SJSA1 (cell line): Measurements from ENCODE around the gene AGPAT2. TPM values are rescaled to one million over a fixed set of nuclear protein-coding genes. Genes with fewer than 3 reads are reported as not detected.

Experiments
- DNase-seq, 2 experiments: peaks; one replicate each; pipeline ENCODE4 v3.0.0-alpha.2; 2015 to 2020; ENCODE audit warnings: low spot score in 2 of 2, low read depth in 1 of 2
- H3K27ac ChIP-seq: fragments of 250-450 bp; sonication (Bioruptor Pico); 2 replicates; pipeline ENCODE4 v1.5.1; 2020; ENCODE audit warnings: mild to moderate bottlenecking, moderate library complexity
- H3K27me3 ChIP-seq: fragments of 250-450 bp; sonication (Bioruptor Pico); replicated peaks from 2 replicates; pipeline ENCODE4 v1.5.1; 2020; ENCODE audit warnings: mild to moderate bottlenecking, moderate library complexity
- H3K36me3 ChIP-seq: fragments of 250-450 bp; sonication (Bioruptor Pico); 2 replicates; pipeline ENCODE4 v1.5.1; 2020; ENCODE audit warnings: mild to moderate bottlenecking
- H3K4me1 ChIP-seq: fragments of 250-450 bp; sonication (Bioruptor Pico); replicated peaks from 2 replicates; pipeline ENCODE4 v1.6.1; 2021; ENCODE audit warnings: mild to moderate bottlenecking
- H3K4me3 ChIP-seq: fragments of 250-450 bp; sonication (Bioruptor Pico); 2 replicates; pipeline ENCODE4 v1.5.1; 2020; ENCODE audit warnings: mild to moderate bottlenecking
- H3K9me3 ChIP-seq: fragments of 250-450 bp; sonication (Bioruptor Pico); replicated peaks from 2 replicates; pipeline ENCODE4 v1.5.1; 2020; ENCODE audit warnings: mild to moderate bottlenecking
- total RNA-seq: library from RNA; depleted of rRNA; stranded (reverse); fragments of >200 nt; shearing (Covaris generic); gene quantifications from 2 replicates; pipeline ENCODE4 v1.2.3, GENCODE V29; 2014

AGPAT2 gene
- total RNA-seq, 1 experiment from 2014 or later: 30.1 TPM

DNA sequence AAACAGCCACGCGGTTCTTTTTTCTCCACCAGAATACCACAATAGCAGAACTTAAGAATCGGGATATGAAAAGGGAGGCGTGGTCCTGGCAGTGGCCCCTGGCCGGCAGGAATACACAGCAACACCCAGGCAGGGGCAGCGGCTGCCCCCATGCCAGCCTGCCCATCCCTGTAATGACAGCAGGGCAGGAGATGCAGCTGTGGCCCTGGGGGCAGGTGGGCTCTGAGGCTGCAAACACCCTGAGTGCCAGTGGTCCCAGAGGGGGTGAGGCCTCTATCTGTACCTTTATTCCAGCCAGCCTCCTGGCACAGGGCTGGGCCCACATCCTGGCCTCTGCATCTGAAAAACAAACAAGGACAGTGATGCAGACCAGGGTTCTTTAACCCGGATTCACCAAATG lies 37.5 kb upstream of the AGPAT2 start:
- Histone ChIP-seq H3K27ac (no peak overlapping the region), H3K36me3 (peaks cover 67% of the 10 kb centered on the region), H3K4me3 (no peak overlapping the region), H3K4me1 (peaks cover 22% of the 10 kb centered on the region), H3K27me3 (peaks cover 5% of the 10 kb centered on the region), H3K9me3 (no peaks in the 10 kb centered on the region)
- no peak for DNase-seq

DNA sequence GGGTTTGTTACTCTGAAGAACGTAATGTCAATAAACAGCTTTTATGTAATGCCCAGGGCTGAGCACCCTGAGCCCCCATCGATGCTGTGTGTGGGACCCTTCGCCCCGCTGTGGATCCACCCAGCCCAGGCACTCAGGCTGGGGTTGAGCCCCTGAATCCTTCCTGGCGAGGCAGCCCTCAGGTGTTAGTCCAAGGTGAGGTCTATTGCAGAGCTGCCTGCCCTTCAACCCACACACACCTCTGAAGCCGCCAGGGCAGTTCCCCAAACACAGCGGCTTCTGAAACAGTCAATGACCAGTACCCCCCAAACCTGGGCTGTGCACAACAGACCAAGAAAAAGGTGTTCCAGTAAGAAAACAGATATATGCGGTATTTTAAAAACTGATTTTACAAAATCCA lies 36.7 kb upstream of the AGPAT2 start:
- H3K36me3 ChIP-seq: peaks cover 67% of the 10 kb centered on the region
- DNase-seq: no peak
- peaks cover 5% of the 10 kb centered on the region for H3K27me3 ChIP-seq
- no peak overlapping the region for H3K4me3 ChIP-seq
- H3K9me3 ChIP-seq: no peaks in the 10 kb centered on the region
- no peak overlapping the region for H3K27ac ChIP-seq
- peaks cover 22% of the 10 kb centered on the region for H3K4me1 ChIP-seq

DNA sequence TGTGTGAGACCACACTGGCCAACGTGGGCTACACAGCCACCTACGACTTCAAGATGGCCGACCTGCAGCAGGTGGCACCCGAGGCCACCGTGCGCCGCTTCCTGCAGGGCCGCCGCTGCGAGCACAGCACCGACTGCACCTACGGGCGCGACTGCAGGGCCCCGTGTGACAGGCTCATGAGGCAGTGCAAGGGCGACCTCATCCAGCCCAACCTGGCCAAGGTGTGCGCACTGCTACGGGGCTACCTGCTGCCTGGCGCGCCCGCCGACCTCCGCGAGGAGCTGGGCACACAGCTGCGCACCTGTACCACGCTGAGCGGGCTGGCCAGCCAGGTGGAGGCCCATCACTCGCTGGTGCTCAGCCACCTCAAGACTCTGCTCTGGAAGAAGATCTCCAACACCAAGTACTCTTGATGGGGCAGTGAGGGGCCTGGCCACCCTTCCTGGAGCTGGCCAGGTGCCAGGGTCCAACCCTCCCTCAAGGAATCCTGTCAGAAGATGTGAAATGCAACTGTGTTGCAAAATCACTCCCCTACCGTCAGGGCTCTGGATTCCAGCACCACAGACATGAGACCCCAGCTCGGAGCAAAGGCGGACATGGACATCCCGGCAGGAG lies 36.2 kb upstream of the AGPAT2 start:
- no peak for DNase-seq
- peaks cover 18% of the 10 kb centered on the region for H3K4me1 ChIP-seq
- H3K4me3 ChIP-seq: no peak overlapping the region
- H3K27ac ChIP-seq: no peak overlapping the region
- H3K27me3 ChIP-seq: peaks cover 2% of the 10 kb centered on the region
- peaks cover 63% of the 10 kb centered on the region for H3K36me3 ChIP-seq
- no peaks in the 10 kb centered on the region for H3K9me3 ChIP-seq

DNA sequence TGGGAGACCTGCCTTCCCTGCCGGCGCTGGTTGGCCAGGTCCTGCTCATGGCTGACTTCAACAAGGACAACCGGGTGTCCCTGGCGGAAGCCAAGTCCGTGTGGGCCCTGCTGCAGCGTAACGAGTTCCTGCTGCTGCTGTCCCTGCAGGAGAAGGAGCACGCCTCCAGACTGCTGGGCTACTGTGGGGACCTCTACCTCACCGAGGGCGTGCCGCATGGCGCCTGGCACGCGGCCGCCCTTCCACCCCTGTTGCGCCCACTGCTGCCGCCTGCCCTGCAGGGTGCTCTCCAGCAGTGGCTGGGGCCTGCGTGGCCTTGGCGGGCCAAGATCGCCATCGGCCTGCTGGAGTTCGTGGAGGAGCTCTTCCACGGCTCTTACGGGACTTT lies 35.7 kb upstream of the AGPAT2 start:
- H3K9me3 ChIP-seq: no peaks in the 10 kb centered on the region
- no peak overlapping the region for H3K27ac ChIP-seq
- peaks cover 14% of the 10 kb centered on the region for H3K4me1 ChIP-seq
- H3K36me3 ChIP-seq: peaks cover 58% of the 10 kb centered on the region
- DNase-seq: no peak
- H3K4me3 ChIP-seq: no peak overlapping the region
- H3K27me3 ChIP-seq: no peaks in the 10 kb centered on the region

DNA sequence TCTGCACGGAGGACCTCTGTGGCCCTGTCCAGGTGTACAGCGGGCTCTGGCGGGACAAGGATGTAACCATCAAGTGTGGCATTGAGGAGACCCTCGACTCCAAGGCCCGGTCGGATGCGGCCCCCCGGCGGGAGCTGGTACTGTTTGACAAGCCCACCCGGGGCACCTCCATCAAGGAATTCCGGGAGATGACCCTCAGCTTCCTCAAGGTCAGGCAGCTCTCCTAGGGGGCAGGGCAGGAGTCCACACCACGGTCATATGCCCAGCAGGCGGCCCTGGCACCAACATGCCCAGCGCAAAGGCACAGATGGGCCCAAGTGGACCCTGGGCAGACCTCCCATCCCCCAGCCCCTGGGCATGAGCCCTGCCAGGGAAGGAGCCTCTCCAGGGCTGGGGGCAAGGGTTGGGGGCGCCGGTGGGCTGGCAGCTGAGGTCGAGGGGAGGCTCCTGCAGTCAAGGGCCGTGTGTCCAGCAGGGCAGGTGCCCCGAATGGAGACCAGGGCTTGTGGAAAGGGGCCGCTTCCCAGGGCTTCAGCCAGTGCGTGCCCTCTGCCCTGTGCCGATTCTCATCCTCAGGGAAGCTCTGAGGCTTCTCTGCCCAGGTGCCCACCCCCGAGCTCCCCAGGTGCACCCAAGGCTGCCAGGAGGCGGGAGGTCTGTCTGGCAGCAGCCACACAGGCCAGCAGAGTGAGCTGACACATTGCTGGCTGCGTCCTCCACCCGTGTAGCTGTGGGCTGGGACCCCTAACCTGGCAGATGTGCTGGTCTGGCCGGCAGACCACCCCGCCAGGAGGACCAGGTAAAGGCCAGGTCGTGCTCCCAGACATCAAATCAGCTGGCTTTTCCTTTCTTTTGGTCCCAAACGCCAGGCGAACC lies 35.1 kb upstream of the AGPAT2 start:
- Histone ChIP-seq H3K36me3 (peaks cover 52% of the 10 kb centered on the region), H3K4me3 (no peak overlapping the region), H3K4me1 (peaks cover 14% of the 10 kb centered on the region), H3K27ac (no peak overlapping the region), H3K27me3 (no peaks in the 10 kb centered on the region), H3K9me3 (no peaks in the 10 kb centered on the region)
- DNase-seq: no peak

DNA sequence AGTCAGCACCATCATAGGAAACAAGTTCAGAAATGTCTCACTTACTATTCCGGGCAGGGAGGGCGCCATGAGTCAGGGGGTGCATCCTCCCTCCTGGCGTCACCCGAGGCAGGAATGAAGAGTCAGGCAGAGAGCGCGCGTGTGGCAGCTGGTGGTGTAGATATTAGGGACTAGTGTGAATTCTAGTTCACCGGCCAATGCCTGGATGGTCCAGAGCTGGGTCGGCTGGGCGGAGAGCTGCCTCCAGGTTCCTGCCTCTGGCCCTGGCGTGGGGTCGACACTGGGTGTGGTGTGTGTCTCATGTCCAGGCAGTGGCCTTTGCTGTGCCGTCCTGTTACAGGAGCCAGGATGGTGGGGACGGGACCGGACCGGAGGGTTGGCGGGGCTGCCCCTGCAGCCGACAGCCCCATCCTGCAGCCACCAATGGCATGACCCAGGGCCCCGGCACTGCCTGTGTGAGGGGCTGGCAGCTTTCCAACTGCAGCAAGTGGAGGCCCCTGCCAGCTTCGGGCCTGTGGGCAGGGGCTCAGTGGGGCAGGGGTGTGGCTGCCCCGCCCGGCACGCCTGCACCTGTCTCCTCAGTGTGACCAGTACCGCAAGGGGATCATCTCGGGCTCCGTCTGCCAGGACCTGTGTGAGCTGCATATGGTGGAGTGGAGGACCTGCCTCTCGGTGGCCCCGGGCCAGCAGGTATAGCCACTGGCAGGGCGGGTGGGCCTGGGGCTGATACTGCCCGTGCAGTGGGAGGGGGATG lies 34.3 kb upstream of the AGPAT2 start:
- Histone ChIP-seq H3K36me3 (peaks cover 46% of the 10 kb centered on the region), H3K4me3 (no peak overlapping the region), H3K4me1 (peaks cover 7% of the 10 kb centered on the region), H3K9me3 (no peaks in the 10 kb centered on the region), H3K27ac (no peak overlapping the region), H3K27me3 (no peaks in the 10 kb centered on the region; the same call in 1 of the 2 replicates)
- no peak for DNase-seq

DNA sequence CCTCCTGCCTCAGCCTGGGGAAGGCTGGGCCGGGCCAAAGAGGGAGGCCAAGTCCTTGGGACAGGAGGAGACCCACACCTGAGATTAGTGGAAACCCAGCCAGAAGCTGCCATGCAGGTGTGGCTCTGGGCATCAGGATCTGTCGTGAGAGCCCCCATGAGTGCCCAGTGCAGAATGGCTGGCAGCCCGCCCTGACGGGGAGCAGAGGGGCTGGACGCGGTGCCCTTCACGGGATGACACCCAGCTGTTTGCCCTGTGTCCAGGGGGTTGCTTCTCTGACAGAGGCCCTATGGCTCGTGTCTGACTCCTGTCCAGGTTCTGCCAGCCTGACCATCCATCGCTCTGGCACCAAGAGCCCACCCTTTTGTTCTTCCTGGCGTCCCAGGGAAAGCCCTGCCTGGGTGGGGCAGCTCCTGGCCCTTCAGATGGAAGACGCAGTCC lies 33.7 kb upstream of the AGPAT2 start:
- Histone ChIP-seq H3K4me1 (peaks cover 1% of the 10 kb centered on the region), H3K27me3 (no peaks in the 10 kb centered on the region; the same call in 1 of the 2 replicates), H3K27ac (no peak overlapping the region), H3K36me3 (peaks cover 40% of the 10 kb centered on the region), H3K4me3 (no peak overlapping the region), H3K9me3 (no peaks in the 10 kb centered on the region)
- DNase-seq: no peak

DNA sequence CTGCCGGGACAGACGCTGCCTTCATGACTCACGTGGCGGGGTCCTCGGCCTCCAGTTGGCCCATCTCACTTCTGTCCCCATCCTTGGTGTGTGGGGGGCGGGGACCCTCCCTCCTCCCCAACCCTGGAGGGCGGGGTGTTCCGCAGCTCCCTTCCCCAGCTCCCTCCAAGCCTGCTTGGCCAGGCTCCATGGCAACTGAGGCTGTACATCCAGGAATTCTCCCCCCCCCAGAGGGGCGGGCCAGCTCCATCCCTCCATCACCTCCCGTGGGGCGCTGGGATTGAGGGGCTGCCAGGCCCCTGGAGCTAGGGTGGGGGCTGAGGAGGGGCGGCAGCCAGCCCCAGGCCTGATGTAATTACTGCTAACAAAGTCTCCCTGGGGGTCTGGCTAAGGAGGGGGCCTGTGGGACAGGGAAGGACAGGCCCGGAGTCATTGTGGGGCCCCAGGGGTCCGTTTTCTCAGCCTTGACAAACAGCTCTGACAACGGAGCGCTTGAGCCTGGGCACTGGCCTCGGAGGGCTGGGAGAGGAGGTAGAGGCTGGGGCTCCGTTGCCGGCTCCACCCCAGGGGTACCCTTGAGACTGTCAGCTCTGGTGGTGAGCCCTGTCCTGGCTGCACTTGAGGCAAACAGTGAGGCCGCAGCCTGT lies 33.1 kb upstream of the AGPAT2 start:
- H3K9me3 ChIP-seq: no peaks in the 10 kb centered on the region

DNA sequence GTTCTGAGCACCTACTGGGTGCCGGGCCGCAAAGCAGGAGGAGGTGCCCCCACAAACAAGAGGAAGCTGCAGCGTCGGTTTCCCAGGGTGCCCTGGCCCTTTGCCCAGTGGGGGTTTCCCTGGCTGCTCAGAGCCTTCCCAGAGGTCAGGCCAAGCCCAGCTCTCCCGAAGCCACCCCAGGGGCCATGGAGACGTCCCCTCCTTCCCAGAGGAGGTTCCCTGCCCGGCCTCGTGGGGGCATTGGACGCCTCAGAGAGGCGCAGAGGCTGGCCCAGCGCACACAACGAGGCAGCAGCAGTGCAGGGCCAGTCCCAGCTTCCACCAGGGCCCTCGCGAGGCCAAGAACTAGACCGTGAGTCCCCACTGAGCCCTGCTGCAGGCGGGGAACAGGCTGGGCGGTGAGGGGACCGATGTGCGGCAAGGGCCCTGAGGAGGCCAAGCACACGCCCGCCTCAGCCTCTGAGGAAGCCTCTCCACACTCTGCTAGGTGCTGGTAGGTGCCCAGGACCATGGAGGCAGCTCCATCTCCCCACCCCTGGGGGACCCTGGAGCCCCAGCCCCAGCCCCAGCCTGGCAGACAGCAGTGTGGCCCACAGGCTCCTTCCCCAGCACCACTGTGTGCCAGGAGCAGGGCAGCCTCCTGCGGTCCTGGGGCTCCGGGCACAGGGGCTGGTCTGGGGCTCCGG lies 32.1 kb upstream of the AGPAT2 start:
- H3K27ac ChIP-seq: no peak overlapping the region
- H3K9me3 ChIP-seq: no peaks in the 10 kb centered on the region
- H3K4me3 ChIP-seq: no peak overlapping the region
- H3K27me3 ChIP-seq: no peaks in the 10 kb centered on the region; the same call in 1 of the 2 replicates
- no peak for DNase-seq
- H3K36me3 ChIP-seq: peaks cover 24% of the 10 kb centered on the region
- no peaks in the 10 kb centered on the region for H3K4me1 ChIP-seq

More for the DNA sequence above, 33.1 kb upstream of the AGPAT2 start:
- Histone ChIP-seq H3K4me1 (no peaks in the 10 kb centered on the region), H3K27me3 (no peaks in the 10 kb centered on the region; the same call in 1 of the 2 replicates), H3K27ac (no peak overlapping the region), H3K4me3 (no peak overlapping the region), H3K36me3 (peaks cover 34% of the 10 kb centered on the region)
- DNase-seq: no peak

DNA sequence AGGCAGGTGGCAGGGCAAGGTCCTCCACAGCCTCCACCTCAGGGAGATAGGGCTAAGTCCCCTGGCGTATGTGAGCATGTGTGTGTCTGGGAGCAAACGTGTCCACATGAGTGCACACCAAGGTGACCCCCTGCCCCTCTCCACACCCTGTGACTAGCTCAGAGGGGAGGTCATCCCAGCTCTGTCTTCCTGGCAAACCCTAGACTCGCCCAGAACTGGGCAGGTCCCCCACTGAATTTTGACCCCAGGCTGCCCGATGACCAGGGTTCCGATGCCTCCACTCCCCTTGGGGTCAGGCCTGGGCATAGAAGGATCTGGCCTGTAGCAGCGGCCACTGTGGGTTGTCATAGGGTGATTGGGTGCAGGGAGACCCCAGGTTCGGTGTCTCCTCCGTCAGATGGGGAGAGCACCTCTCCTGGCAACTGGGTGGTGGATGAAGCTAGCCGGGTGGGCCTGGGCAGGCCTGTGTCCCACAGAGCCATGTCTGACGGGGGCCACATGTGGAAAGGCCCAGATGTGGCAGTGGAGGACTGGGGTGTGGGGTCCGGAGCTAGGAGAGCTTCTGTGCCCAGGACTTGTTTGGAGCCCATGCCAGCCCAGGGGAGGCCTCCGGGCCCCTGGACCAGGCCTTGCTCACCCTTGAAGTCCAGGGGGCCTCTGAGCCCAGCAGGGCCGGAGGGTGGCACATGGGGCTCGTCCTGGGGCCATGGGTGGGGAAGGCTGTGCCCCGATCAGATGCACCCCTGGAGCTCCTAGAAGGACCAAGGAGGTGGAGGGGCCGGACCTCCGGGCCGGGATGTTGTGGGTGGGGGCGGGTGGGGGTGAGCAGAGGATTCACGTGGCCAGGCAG lies 31.3 kb upstream of the AGPAT2 start:
- no peak overlapping the region for H3K4me3 ChIP-seq
- peaks cover 16% of the 10 kb centered on the region for H3K36me3 ChIP-seq
- H3K4me1 ChIP-seq: no peaks in the 10 kb centered on the region
- H3K27me3 ChIP-seq: peaks cover 3% of the 10 kb centered on the region
- no peak for DNase-seq
- no peaks in the 10 kb centered on the region for H3K9me3 ChIP-seq
- no peak overlapping the region for H3K27ac ChIP-seq

DNA sequence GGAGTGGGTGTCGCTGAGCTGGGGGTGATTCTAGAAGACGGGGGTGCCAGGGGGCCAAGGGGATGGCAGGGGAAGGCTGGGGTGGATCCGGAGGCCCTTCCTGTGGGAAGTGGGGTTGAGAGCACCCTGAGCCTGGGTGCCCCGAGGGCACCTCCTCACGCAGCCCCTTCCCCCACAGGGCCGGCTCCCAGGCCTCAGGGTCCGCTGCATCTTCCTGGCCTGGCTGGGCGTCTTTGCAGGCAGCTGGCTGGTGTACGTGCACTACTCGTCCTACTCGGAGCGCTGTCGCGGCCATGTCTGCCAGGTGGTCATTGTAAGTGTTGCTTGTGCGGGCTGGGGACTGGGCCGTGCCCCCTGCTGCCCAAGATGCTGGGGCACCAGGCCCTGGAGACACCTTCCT lies 30.1 kb upstream of the AGPAT2 start:
- Histone ChIP-seq H3K27ac (no peak overlapping the region), H3K4me3 (no peak overlapping the region), H3K36me3 (peaks cover 5% of the 10 kb centered on the region), H3K27me3 (peaks cover 13% of the 10 kb centered on the region), H3K4me1 (no peaks in the 10 kb centered on the region), H3K9me3 (no peaks in the 10 kb centered on the region)
- no peak for DNase-seq

DNA sequence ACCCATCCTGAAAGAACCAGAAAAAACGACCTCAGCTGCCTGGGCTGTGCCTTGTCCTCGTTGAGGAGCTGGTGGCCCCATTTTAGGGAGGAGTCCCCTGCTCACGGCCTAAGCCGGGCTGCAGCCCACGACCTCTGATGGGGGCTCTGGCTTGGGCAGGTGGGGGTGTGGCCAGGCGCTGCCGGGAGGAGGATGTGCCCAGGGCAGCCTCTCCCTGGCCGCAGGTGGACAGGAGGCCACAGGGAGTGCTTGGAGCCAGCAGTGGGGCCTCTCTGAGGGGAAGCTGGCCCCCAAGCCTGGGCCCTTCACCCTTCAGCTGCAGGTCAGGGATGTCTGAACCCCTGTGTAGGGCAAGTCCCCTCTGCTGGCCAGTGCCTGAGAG lies 27.6 kb upstream of the AGPAT2 start:
- Histone ChIP-seq H3K27ac (no peak overlapping the region), H3K27me3 (peaks cover 21% of the 10 kb centered on the region), H3K4me3 (no peak overlapping the region), H3K4me1 (no peaks in the 10 kb centered on the region), H3K9me3 (no peaks in the 10 kb centered on the region), H3K36me3 (no peaks in the 10 kb centered on the region)
- no peak for DNase-seq
